ENCODE results near the gene AGMAT. TPM values are rescaled to one million over a fixed set of nuclear protein-coding genes. Genes with fewer than 3 reads are reported as not detected.

Gene AGMAT
- total and polyA plus RNA-seq, 2 experiments from 2014 or later: 0.75 to 2.2 TPM

- H3K9ac ChIP-seq: peak overlapping the region; percentile 11; the same call in 1 of the 2 replicates
Observed at GRCh38 chr1:15620155-15620545, 35.3 kb upstream of the AGMAT start.

GRCh38 chr1:15618655-15619525 lies 34.0 kb upstream of the AGMAT start:
- DNase-seq: peak; percentile 84

More at GRCh38 chr1:15620155-15620545, 35.3 kb upstream of the AGMAT start:
- no peaks in the 10 kb centered on the region for H4K20me1 ChIP-seq (ENCODE audit: insufficient read depth)
- peak overlapping the region; percentile 93 for H3K27ac ChIP-seq
- H3K9me3 ChIP-seq (ENCODE audit: low read depth): no peaks in the 10 kb centered on the region
- H3K36me3 ChIP-seq (ENCODE audit: low read depth): no peaks in the 10 kb centered on the region
- TF ChIP-seq EZH2 (IDR thresholded peaks at IDR 0.05; ENCODE audit: insufficient read depth, poor library complexity, severe bottlenecking) (no peak), EZH2phosphoT487 (IDR thresholded peaks at IDR 0.05; ENCODE audit: insufficient read depth, low read depth) (no peak)
- H3K4me3 ChIP-seq: peak overlapping the region; percentile 39; the same call in 1 of the 2 replicates
- 3 to 5% methylated on average over 1 of the region's 1 CpG for WGBS, 2 experiments (ENCODE audit: low coverage in 1 of 2, low lambda C conversion rate in 2 of 2, missing lambda C conversion rate in 2 of 2)
- peak; percentile 68 for DNase-seq
- H2AFZ ChIP-seq: no peak overlapping the region
- no peaks in the 10 kb centered on the region for H3K27me3 ChIP-seq (replicated peaks; ENCODE audit: insufficient read depth)
- in situ Hi-C loops (cut with MboI): no loop called here
- H3K79me2 ChIP-seq (ENCODE audit: insufficient read depth): peaks cover 76% of the 10 kb centered on the region
- H3K4me2 ChIP-seq (ENCODE audit: unreplicated experiment): peak overlapping the region; percentile 98
- peaks cover 45% of the 10 kb centered on the region for H3K4me1 ChIP-seq (ENCODE audit: insufficient read depth)
- peaks cover 64% of the 10 kb centered on the region for H3F3A ChIP-seq (ENCODE audit: insufficient read depth)
- no peaks in the 10 kb centered on the region for H3K9me2 ChIP-seq (ENCODE audit: insufficient read depth)

GRCh38 chr1:15618077-15618654 lies 33.3 kb upstream of the AGMAT start:
- H3K4me2 ChIP-seq (ENCODE audit: unreplicated experiment): peak overlapping the region; percentile 98
- in situ Hi-C loops (cut with MboI): no loop called here
- H3F3A ChIP-seq (ENCODE audit: insufficient read depth): peaks cover 64% of the 10 kb centered on the region
- H3K9ac ChIP-seq: peak overlapping the region; percentile 97
- peak; percentile 50 for DNase-seq
- peak overlapping the region; percentile 98 for H3K4me3 ChIP-seq
- H3K27me3 ChIP-seq (replicated peaks; ENCODE audit: insufficient read depth): no peaks in the 10 kb centered on the region
- H3K4me1 ChIP-seq (ENCODE audit: insufficient read depth): peaks cover 45% of the 10 kb centered on the region
- no peaks in the 10 kb centered on the region for H3K9me3 ChIP-seq (ENCODE audit: low read depth)
- H3K79me2 ChIP-seq (ENCODE audit: insufficient read depth): peaks cover 57% of the 10 kb centered on the region
- peak overlapping the region; percentile 93 for H3K27ac ChIP-seq
- H3K9me2 ChIP-seq (ENCODE audit: insufficient read depth): no peaks in the 10 kb centered on the region
- no peaks in the 10 kb centered on the region for H4K20me1 ChIP-seq (ENCODE audit: insufficient read depth)
- TF ChIP-seq EZH2phosphoT487 (IDR thresholded peaks at IDR 0.05; ENCODE audit: insufficient read depth, low read depth) (no peak), EZH2 (IDR thresholded peaks at IDR 0.05; ENCODE audit: insufficient read depth, poor library complexity, severe bottlenecking) (no peak)
- 0 to 1% methylated on average over 8 of the region's 8 CpGs for WGBS, 2 experiments (ENCODE audit: low coverage in 1 of 2, low lambda C conversion rate in 2 of 2, missing lambda C conversion rate in 2 of 2)
- H2AFZ ChIP-seq: peak overlapping the region; percentile 79
- no peaks in the 10 kb centered on the region for H3K36me3 ChIP-seq (ENCODE audit: low read depth)

More at GRCh38 chr1:15618655-15619525, 34.0 kb upstream of the AGMAT start:
- Histone ChIP-seq H3K4me1 (ENCODE audit: insufficient read depth) (peaks cover 45% of the 10 kb centered on the region), H3K9me3 (ENCODE audit: low read depth) (no peaks in the 10 kb centered on the region), H4K20me1 (ENCODE audit: insufficient read depth) (no peaks in the 10 kb centered on the region), H3K4me3 (peak overlapping the region; percentile 98), H3F3A (ENCODE audit: insufficient read depth) (peaks cover 64% of the 10 kb centered on the region), H3K4me2 (ENCODE audit: unreplicated experiment) (peak overlapping the region; percentile 98), H3K36me3 (ENCODE audit: low read depth) (no peaks in the 10 kb centered on the region), H3K9ac (peak overlapping the region; percentile 97), H3K9me2 (ENCODE audit: insufficient read depth) (no peaks in the 10 kb centered on the region), H3K27me3 (replicated peaks; ENCODE audit: insufficient read depth) (no peaks in the 10 kb centered on the region), H3K79me2 (ENCODE audit: insufficient read depth) (peaks cover 64% of the 10 kb centered on the region), H3K27ac (peak overlapping the region; percentile 93), H2AFZ (peak overlapping the region; percentile 79)
- WGBS, 2 experiments (ENCODE audit: low coverage in 1 of 2, low lambda C conversion rate in 2 of 2, missing lambda C conversion rate in 2 of 2): 57 to 65% methylated on average over 20 to 26 of the region's 26 CpGs
- TF ChIP-seq EZH2phosphoT487 (IDR thresholded peaks at IDR 0.05; ENCODE audit: insufficient read depth, low read depth) (no peak), EZH2 (IDR thresholded peaks at IDR 0.05; ENCODE audit: insufficient read depth, poor library complexity, severe bottlenecking) (no peak)
- in situ Hi-C loops (cut with MboI): no loop called here

- in situ Hi-C loops (cut with MboI): no loop called here
- H3K79me2 ChIP-seq (ENCODE audit: insufficient read depth): peaks cover 49% of the 10 kb centered on the region
Observed at GRCh38 chr1:15617173-15618076, 32.6 kb upstream of the AGMAT start, which contains the start of gene DDI2. TSS of gene DDI2 (plus strand) at chr1:15617458. CDS start at chr1:15617671, 213 bp downstream.

More at GRCh38 chr1:15617173-15618076, 32.6 kb upstream of the AGMAT start, which contains the start of gene DDI2:
- Histone ChIP-seq H3K27me3 (replicated peaks; ENCODE audit: insufficient read depth) (no peaks in the 10 kb centered on the region), H3K9ac (peak within 1 kb of the TSS; percentile 97), H4K20me1 (ENCODE audit: insufficient read depth) (no peaks in the 10 kb centered on the region), H3K9me2 (ENCODE audit: insufficient read depth) (no peaks in the 10 kb centered on the region), H3K36me3 (ENCODE audit: low read depth) (no peaks in the 10 kb centered on the region), H2AFZ (peak within 1 kb of the TSS; percentile 98), H3K4me1 (ENCODE audit: insufficient read depth) (peaks cover 43% of the 10 kb centered on the region), H3F3A (ENCODE audit: insufficient read depth) (peaks cover 60% of the 10 kb centered on the region), H3K9me3 (ENCODE audit: low read depth) (no peaks in the 10 kb centered on the region), H3K4me3 (peak within 1 kb of the TSS; percentile 98), H3K4me2 (ENCODE audit: unreplicated experiment) (peak within 1 kb of the TSS; percentile 98), H3K27ac (peak within 1 kb of the TSS; percentile 93)
- DNase-seq: peak; percentile 100
- 0 to 2% methylated on average over 50 to 52 of the region's 86 CpGs for WGBS, 2 experiments (ENCODE audit: low coverage in 1 of 2, low lambda C conversion rate in 2 of 2, missing lambda C conversion rate in 2 of 2)
- TF ChIP-seq EZH2phosphoT487 (IDR thresholded peaks at IDR 0.05; ENCODE audit: insufficient read depth, low read depth): no peak
- no peak for TF ChIP-seq EZH2 (IDR thresholded peaks at IDR 0.05; ENCODE audit: insufficient read depth, poor library complexity, severe bottlenecking)
